ENCODE measurements around the gene LRFN2. TPM values are rescaled to one million over a fixed set of nuclear protein-coding genes. Genes with fewer than 3 reads are reported as not detected.

Gene LRFN2
- total and polyA plus RNA-seq, 2 of the 8 experiments (the other 6 are each of a cell fraction or from before 2014, with no cell fraction given) = 2.3 TPM

GRCh38 chr6:40398034-40398691 is 189.0 kb downstream of the LRFN2 start:
- no peak overlapping the region for H3K23ac ChIP-seq (ENCODE audit: insufficient read length)
- H3K9me3 ChIP-seq (ENCODE audit: insufficient read depth in 2 of 2, low read depth in 1 of 2, low read length in 1 of 2) = no peaks in the 10 kb centered on the region
- no peak overlapping the region for H2AFZ ChIP-seq (ENCODE audit: low read length)
- H3K4me3 ChIP-seq (ENCODE audit: extremely low read depth in 1 of 4, insufficient read depth in 2 of 4, low read depth in 3 of 4, low read length in 4 of 4) = no peak overlapping the region
- H2AK5ac ChIP-seq (ENCODE audit: low read depth, low read length) = no peak overlapping the region
- H2BK120ac ChIP-seq (replicated peaks; ENCODE audit: low read depth, low read length) = no peak overlapping the region
- peaks cover 0 to 2% (median 0%) of the 10 kb centered on the region in 4 experiments; a peak in 1 of 7 replicates for H3K4me1 ChIP-seq (replicated peaks in 1 of 4; ENCODE audit: control insufficient read depth in 3 of 4, insufficient read depth in 4 of 4, low read length in 3 of 4)
- H4K8ac ChIP-seq (ENCODE audit: extremely low read depth, insufficient read depth, low read length) = no peak overlapping the region
- H3K9ac ChIP-seq (replicated peaks in 1 of 4; ENCODE audit: extremely low read depth in 1 of 4, low read depth in 3 of 4, low read length in 3 of 4) = no peak overlapping the region; a peak in 1 of 7 replicates
- no peaks in the 10 kb centered on the region for H4K20me1 ChIP-seq (replicated peaks in 1 of 2; ENCODE audit: control insufficient read depth in 1 of 2, insufficient read depth in 2 of 2, low read length in 2 of 2)
- H3K18ac ChIP-seq (ENCODE audit: extremely low read depth, low read length) = no peak overlapping the region
- ChIA-PET CTCF (ENCODE audit: partially characterized antibody) (interaction anchor here (1.1 to 1.8 kb wide), 5 partner anchors 12 to 53 kb away, joined by 3 to 5 read pairs (median 3); no protein-coding TSS in a partner anchor), POLR2A (ENCODE audit: partially characterized antibody) (no interaction called here)
- H2BK12ac ChIP-seq (ENCODE audit: low read depth, low read length) = peak overlapping the region; percentile 52
- no peak overlapping the region for H4K5ac ChIP-seq (ENCODE audit: insufficient read length, low read depth, low read length)
- H3K36me3 ChIP-seq (ENCODE audit: control insufficient read depth in 2 of 4, insufficient read depth in 4 of 4, low read length in 3 of 4) = no peaks in the 10 kb centered on the region
- no peak overlapping the region for H2BK20ac ChIP-seq (ENCODE audit: low read length)
- H3K4ac ChIP-seq (replicated peaks; ENCODE audit: insufficient read length, low read depth, low read length) = no peak overlapping the region
- H3K79me1 ChIP-seq (ENCODE audit: low read depth, low read length) = no peaks in the 10 kb centered on the region
- 91% methylated on average over 10 of the region's 11 CpGs; no CpG with 5 or more reads in 1 of the 2 experiments for WGBS, 2 experiments (ENCODE audit: extremely low coverage in 1 of 2, insufficient coverage in 1 of 2, insufficient read length in 1 of 2, insufficient replicate concordance in 2 of 2, low coverage in 1 of 2, low lambda C conversion rate in 2 of 2, missing lambda C conversion rate in 1 of 2)
- H3K27ac ChIP-seq (ENCODE audit: low read depth, low read length) = no peak overlapping the region
- no peak overlapping the region for H2BK15ac ChIP-seq (ENCODE audit: low read length)
- 0 out of 2 replicates have a peak, but pooled peaks cover 2% of the 10 kb centered on the region for H3K23me2 ChIP-seq (ENCODE audit: low read depth, low read length)
- no peak overlapping the region for H4K91ac ChIP-seq (replicated peaks; ENCODE audit: insufficient read length, low read length)
- no peak overlapping the region for H2BK5ac ChIP-seq (ENCODE audit: low read depth, low read length)
- DNase-seq (ENCODE audit: low read depth in 1 of 2, low spot score in 2 of 2) (no peak), FAIRE-seq (no peak)
- H3K79me2 ChIP-seq (ENCODE audit: control insufficient read depth in 1 of 2, insufficient read depth in 2 of 2, low read length in 2 of 2) = no peaks in the 10 kb centered on the region
- H3K14ac ChIP-seq (ENCODE audit: insufficient read length) = no peak overlapping the region
- H3K4me2 ChIP-seq (ENCODE audit: insufficient read depth in 1 of 2, low read depth in 2 of 2, low read length in 2 of 2) = no peak overlapping the region
- no peaks in the 10 kb centered on the region for H3K27me3 ChIP-seq (replicated peaks in 1 of 4; ENCODE audit: control insufficient read depth in 3 of 4, extremely low read depth in 1 of 4, insufficient read depth in 3 of 4, low read length in 3 of 4)
- H3K56ac ChIP-seq (replicated peaks; ENCODE audit: insufficient read length, low read depth, low read length) = no peak overlapping the region
- no peak for TF ChIP-seq EP300 (IDR thresholded peaks at IDR 0.05; ENCODE audit: borderline replicate concordance in 1 of 2, low read depth in 2 of 2, low read length in 2 of 2)

Measured in H1 (cell line).